Thymus (tissue), 11 donors: ENCODE results near the gene CELA2A. TPM values are rescaled to one million over a fixed set of nuclear protein-coding genes. Genes with fewer than 3 reads are reported as not detected.

Experiments used
- DNase-seq, 9 donors: peaks; one replicate each; pipeline ENCODE4 v3.0.0-alpha.2; 2013; ENCODE audit warnings: low spot score in 9 of 9, low read depth in 6 of 9, missing footprints in 1 of 9
- H3K27ac ChIP-seq, 2 donors: one replicate each; pipeline ENCODE4 v1.5.1; 2013; ENCODE audit warnings: control low read depth in 1 of 2, low read depth in 1 of 2, low read length in 1 of 2, mild to moderate bottlenecking in 1 of 2, moderate library complexity in 1 of 2
- H3K27me3 ChIP-seq, 2 donors: one replicate each; pipeline ENCODE4 v1.5.1; 2013; ENCODE audit warnings: low read length in 1 of 2; ENCODE audit not compliant: control insufficient read depth in 2 of 2, insufficient read depth in 1 of 2
- H3K36me3 ChIP-seq, 2 donors: one replicate each; pipeline ENCODE4 v1.5.1; 2013; ENCODE audit warnings: low read length in 1 of 2, mild to moderate bottlenecking in 1 of 2, moderate library complexity in 1 of 2; ENCODE audit not compliant: control insufficient read depth in 2 of 2, insufficient read depth in 2 of 2
- H3K4me1 ChIP-seq, 2 donors: one replicate each; pipeline ENCODE4 v1.5.1; 2013; ENCODE audit warnings: low read length in 2 of 2; ENCODE audit not compliant: control insufficient read depth in 2 of 2, insufficient read depth in 2 of 2
- H3K4me3 ChIP-seq, 2 donors: one replicate each; pipeline ENCODE4 v1.5.1; 2013; ENCODE audit warnings: low read length in 2 of 2, control low read depth in 1 of 2, mild to moderate bottlenecking in 1 of 2
- H3K9me3 ChIP-seq, 2 donors: one replicate each; pipeline ENCODE4 v1.5.1; 2013; ENCODE audit warnings: low read length in 1 of 2, mild to moderate bottlenecking in 1 of 2; ENCODE audit not compliant: control insufficient read depth in 2 of 2, insufficient read depth in 1 of 2
- WGBS: extraction: QIAGEN DNeasy Blood & Tissue Kit; methylation state at CpG from one replicate; pipeline ENCODE4 v1.1.7; 2013; 5-methylcytosine and 5-hydroxymethylcytosine counted together
- polyA plus RNA-seq: library from polyadenylated mRNA; stranded (reverse); fragments of 200-250 nt; gene quantifications from one replicate; pipeline ENCODE4 v1.2.3, GENCODE V29; 2013
- total RNA-seq: library from RNA; stranded (reverse); fragments of 120-200 nt; gene quantifications from one replicate; pipeline ENCODE4 v1.2.4, GENCODE V29; 2013
- donor health status: healthy.

The CELA2A gene
- total and polyA plus RNA-seq, 2 donors = 0.14 to 0.41 TPM

DNA sequence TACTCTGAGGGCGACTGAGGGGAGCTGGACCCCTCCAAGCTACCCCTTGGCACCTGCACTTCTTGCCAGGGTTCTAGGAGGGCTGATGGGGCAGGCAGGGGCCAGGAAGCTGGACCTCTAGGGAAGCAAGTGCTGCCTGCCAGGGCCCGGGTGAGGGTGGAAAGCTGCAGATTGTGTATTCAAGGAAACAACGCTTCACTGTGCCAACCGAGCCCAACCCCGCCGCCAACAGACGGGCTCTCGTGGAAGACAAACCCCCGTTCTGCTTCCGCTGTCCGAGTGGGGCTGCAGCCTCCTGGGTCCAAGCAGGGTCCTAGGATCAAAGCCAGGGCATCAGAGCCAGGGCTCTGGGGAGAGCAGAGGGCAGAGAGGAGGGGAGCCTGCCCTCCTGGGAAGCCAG, 43.7 kb upstream of the CELA2A start:
- DNase-seq = no peak
- Histone ChIP-seq H3K27ac (no peak overlapping the region), H3K4me3 (no peak overlapping the region), H3K9me3 (no peaks in the 10 kb centered on the region), H3K4me1 (peaks cover 35 to 65% of the 10 kb centered on the region in 2 donors), H3K27me3 (peaks cover 4 to 9% of the 10 kb centered on the region in 2 donors), H3K36me3 (peaks cover 7 to 8% of the 10 kb centered on the region in 2 donors)
- WGBS = 94% methylated on average over 11 of the region's 11 CpGs

- Histone ChIP-seq H3K9me3 (no peaks in the 10 kb centered on the region), H3K4me3 (no peak overlapping the region), H3K4me1 (peaks cover 36 to 68% of the 10 kb centered on the region in 2 donors), H3K36me3 (peaks cover 7 to 8% of the 10 kb centered on the region in 2 donors), H3K27me3 (peaks cover 3 to 6% of the 10 kb centered on the region in 2 donors), H3K27ac (no peak overlapping the region)
- DNase-seq = no peak
- 94% methylated on average over 20 of the region's 20 CpGs for WGBS
These were observed 42.7 kb upstream of the CELA2A start for GRCh38 chr1:15413563-15414444.

GRCh38 chr1:15414445-15414983, 42.0 kb upstream of the CELA2A start:
- Histone ChIP-seq H3K4me1 (peaks cover 31 to 68% of the 10 kb centered on the region in 2 donors), H3K4me3 (no peak overlapping the region), H3K27me3 (no peaks in the 10 kb centered on the region), H3K27ac (no peak overlapping the region), H3K36me3 (peaks cover 7 to 8% of the 10 kb centered on the region in 2 donors), H3K9me3 (no peaks in the 10 kb centered on the region)
- DNase-seq = no peak
- WGBS = 96% methylated on average over 10 of the region's 10 CpGs

DNA sequence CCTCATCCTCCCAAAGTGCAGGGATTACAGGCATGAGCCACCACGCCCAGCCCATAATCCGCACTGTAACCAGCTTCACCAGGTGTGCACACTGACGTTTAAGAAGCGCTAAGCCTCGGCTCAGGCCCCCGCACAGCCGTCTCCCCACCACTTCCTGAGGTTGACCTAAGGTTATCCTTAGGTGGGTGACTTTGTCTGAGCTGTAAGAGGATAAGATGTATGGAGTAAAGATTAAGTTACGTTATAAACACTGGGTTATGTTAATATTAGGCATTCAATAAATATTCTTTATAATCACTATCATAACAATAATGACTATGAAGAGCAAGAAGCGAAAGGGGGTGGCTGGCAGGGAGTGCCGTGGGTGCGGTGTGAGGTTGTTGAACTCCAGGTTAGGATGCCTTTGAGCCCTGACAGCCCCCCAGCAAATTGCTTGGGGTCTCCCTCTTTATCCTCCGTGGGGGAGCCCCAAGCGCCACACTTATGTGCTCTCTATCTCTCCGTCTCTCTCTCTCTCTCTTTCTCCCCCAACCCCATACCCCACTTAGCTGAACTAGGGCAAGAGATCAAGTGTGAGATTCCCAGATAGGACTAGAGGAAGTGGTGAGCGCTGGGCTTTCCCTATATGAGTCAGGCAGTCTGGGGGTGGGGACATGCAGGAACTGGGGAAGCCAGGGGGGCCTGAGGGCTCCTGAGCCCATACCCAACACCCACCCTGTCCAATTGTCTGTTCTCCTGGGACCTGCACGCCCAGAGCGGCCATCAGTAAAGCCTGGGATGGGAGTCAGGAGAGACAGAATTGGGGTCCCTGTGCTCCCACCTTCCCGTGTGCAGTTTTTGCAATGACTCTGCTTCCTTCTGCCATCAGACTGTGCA, 39.2 kb upstream of the CELA2A start:
- no peak overlapping the region for H3K4me3 ChIP-seq
- H3K27ac ChIP-seq = peak overlapping the region; percentile 77 to 85
- no peaks in the 10 kb centered on the region for H3K9me3 ChIP-seq
- H3K36me3 ChIP-seq = peaks cover 10 to 12% of the 10 kb centered on the region in 2 donors
- peak in 7 of 9 donors; percentile 32 to 79 (median 54) for DNase-seq
- 20% methylated on average over 18 of the region's 18 CpGs for WGBS
- H3K4me1 ChIP-seq = peaks cover 19 to 51% of the 10 kb centered on the region in 2 donors
- no peaks in the 10 kb centered on the region for H3K27me3 ChIP-seq

- H3K4me1 ChIP-seq = peaks cover 22 to 41% of the 10 kb centered on the region in 2 donors
- no peaks in the 10 kb centered on the region for H3K9me3 ChIP-seq
- H3K4me3 ChIP-seq = no peak overlapping the region
- no peak overlapping the region for H3K27ac ChIP-seq
- no peaks in the 10 kb centered on the region for H3K27me3 ChIP-seq
- 97% methylated on average over 18 of the region's 18 CpGs for WGBS
- no peak for DNase-seq
- peaks cover 6 to 12% of the 10 kb centered on the region in 2 donors for H3K36me3 ChIP-seq
These were observed 37.6 kb upstream of the CELA2A start for GRCh38 chr1:15418806-15419515.

GRCh38 chr1:15420853-15421465, 35.6 kb upstream of the CELA2A start:
- Histone ChIP-seq H3K4me3 (no peak overlapping the region), H3K9me3 (no peaks in the 10 kb centered on the region), H3K4me1 (peaks cover 23 to 41% of the 10 kb centered on the region in 2 donors), H3K27ac (no peak overlapping the region), H3K36me3 (peaks cover 11% of the 10 kb centered on the region in 2 donors), H3K27me3 (no peaks in the 10 kb centered on the region)
- no peak for DNase-seq
- 95% methylated on average over 8 of the region's 8 CpGs for WGBS

DNA sequence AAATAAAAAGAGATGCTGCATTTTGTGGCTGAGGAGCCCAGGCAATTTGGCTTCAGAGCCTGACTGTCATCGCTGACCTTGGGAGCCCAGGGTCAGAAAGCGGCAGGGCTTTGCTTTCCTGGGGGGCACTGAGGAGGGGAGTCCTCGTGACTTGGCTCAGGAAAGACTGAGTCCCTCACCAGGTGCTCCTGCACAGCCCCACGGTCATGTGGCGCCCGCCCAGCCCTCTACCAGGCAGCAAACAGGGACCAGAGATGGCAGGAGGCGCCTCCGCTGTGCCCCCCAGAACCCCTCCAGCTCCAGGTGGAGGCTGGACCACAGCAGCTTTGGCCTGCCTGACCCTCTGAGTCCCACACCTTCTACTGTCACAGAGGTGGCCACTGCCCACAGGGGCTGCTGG, 33.7 kb upstream of the CELA2A start:
- Histone ChIP-seq H3K27ac (no peak overlapping the region), H3K9me3 (no peaks in the 10 kb centered on the region), H3K4me1 (peaks cover 9 to 28% of the 10 kb centered on the region in 2 donors), H3K4me3 (no peak overlapping the region), H3K27me3 (no peaks in the 10 kb centered on the region), H3K36me3 (peaks cover 26 to 30% of the 10 kb centered on the region in 2 donors)
- 98% methylated on average over 8 of the region's 8 CpGs for WGBS
- DNase-seq = no peak

DNA sequence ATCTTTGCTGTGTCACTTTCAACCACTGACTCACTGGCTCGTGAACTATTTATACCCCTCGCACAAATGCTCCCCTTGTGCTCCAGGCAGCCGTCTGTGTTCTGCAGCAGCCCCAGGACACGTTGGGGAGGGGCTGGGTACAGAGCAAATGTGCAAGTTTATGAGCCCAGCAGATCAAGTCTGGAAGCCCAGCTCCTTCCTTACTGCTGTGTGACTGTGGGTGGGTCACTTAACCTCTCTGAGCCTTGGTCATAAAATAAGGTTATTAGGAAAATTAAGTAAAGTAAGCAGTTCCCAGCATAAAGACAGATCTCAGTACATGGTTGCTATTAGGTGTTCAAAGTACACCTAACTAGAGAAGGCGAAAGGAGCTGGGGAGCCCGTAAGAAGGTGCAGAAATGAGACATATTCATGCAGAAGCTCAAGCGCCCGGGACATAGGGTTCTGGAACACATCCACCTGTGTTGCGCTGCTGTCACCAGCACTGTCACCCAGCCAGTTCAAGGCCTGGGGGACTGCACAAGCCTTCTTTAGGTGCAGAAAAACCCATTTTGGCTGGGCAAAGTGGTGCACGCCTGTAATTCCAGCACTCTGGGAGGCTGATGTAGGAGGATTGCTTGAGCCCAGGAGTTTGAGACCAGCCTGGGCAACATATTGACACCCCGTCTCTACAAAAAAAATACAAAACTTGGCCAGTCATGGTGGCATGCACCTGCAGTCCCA, 33.0 kb upstream of the CELA2A start:
- H3K36me3 ChIP-seq = peaks cover 32 to 33% of the 10 kb centered on the region in 2 donors
- no peak for DNase-seq
- H3K27ac ChIP-seq = no peak overlapping the region
- no peaks in the 10 kb centered on the region for H3K27me3 ChIP-seq
- no peak overlapping the region for H3K4me3 ChIP-seq
- WGBS = 97% methylated on average over 11 of the region's 11 CpGs
- H3K9me3 ChIP-seq = no peaks in the 10 kb centered on the region
- peaks cover 9 to 27% of the 10 kb centered on the region in 2 donors for H3K4me1 ChIP-seq
